GM18499 (cell line): ENCODE measurements around the gene KCNAB1.
A peak's percentile ranks its signal among the peaks of the same experiment; 100 is the strongest.

ENCODE experiments used
- ATAC-seq: cut with Tn5 transposase; IDR thresholded peaks from one replicate; pipeline ENCODE4 v1.9.1; 2021; ENCODE audit warnings: moderate number of reproducible peaks; ENCODE audit not compliant: insufficient read depth, unreplicated experiment

The KCNAB1 gene

GRCh38 chr3:156472684-156473083 lies 352.3 kb downstream of the KCNAB1 start:
- ATAC-seq: no peak

GRCh38 chr3:156473341-156473740 lies 353.0 kb downstream of the KCNAB1 start:
- no peak for ATAC-seq

- no peak for ATAC-seq
Observed at GRCh38 chr3:156474560-156475389, 354.4 kb downstream of the KCNAB1 start.

- ATAC-seq: no peak
Observed at GRCh38 chr3:156477323-156477722, 356.9 kb downstream of the KCNAB1 start.

- ATAC-seq: no peak
Observed at GRCh38 chr3:156478891-156479290, 358.5 kb downstream of the KCNAB1 start.

- ATAC-seq: no peak
Observed at GRCh38 chr3:156479604-156480003, 359.2 kb downstream of the KCNAB1 start.

GRCh38 chr3:156480949-156481348 lies 360.6 kb downstream of the KCNAB1 start:
- no peak for ATAC-seq

- no peak for ATAC-seq
Observed at GRCh38 chr3:156483002-156483401, 362.6 kb downstream of the KCNAB1 start.

- peak; percentile 89 for ATAC-seq
Observed at GRCh38 chr3:156483426-156483825, 363.0 kb downstream of the KCNAB1 start.

- peak; percentile 69 for ATAC-seq
Observed at GRCh38 chr3:156483961-156484787, 363.8 kb downstream of the KCNAB1 start.

GRCh38 chr3:156488767-156489166 lies 368.4 kb downstream of the KCNAB1 start:
- no peak for ATAC-seq

- no peak for ATAC-seq
Observed at GRCh38 chr3:156489462-156489911, 369.1 kb downstream of the KCNAB1 start.

- ATAC-seq: no peak
Observed at GRCh38 chr3:156491192-156491591, 370.8 kb downstream of the KCNAB1 start.

- ATAC-seq: no peak
Observed at GRCh38 chr3:156492801-156493261, 372.5 kb downstream of the KCNAB1 start.

GRCh38 chr3:156493887-156494286 lies 373.5 kb downstream of the KCNAB1 start:
- no peak for ATAC-seq

- no peak for ATAC-seq
Observed at GRCh38 chr3:156495816-156496215, 375.4 kb downstream of the KCNAB1 start.

GRCh38 chr3:156497326-156497725 lies 376.9 kb downstream of the KCNAB1 start:
- no peak for ATAC-seq

- ATAC-seq: no peak
Observed at GRCh38 chr3:156498307-156498706, 377.9 kb downstream of the KCNAB1 start.

- ATAC-seq: no peak
Observed at GRCh38 chr3:156507285-156507684, 386.9 kb downstream of the KCNAB1 start.

GRCh38 chr3:156509189-156510174 lies 389.1 kb downstream of the KCNAB1 start:
- peak; percentile 75 for ATAC-seq
